Measurements from ENCODE around the gene FEM1B.

GRCh38 chr15:68283401-68283800 lies 5.9 kb downstream of the FEM1B start:
- TF ChIP-seq, protein P1, sequence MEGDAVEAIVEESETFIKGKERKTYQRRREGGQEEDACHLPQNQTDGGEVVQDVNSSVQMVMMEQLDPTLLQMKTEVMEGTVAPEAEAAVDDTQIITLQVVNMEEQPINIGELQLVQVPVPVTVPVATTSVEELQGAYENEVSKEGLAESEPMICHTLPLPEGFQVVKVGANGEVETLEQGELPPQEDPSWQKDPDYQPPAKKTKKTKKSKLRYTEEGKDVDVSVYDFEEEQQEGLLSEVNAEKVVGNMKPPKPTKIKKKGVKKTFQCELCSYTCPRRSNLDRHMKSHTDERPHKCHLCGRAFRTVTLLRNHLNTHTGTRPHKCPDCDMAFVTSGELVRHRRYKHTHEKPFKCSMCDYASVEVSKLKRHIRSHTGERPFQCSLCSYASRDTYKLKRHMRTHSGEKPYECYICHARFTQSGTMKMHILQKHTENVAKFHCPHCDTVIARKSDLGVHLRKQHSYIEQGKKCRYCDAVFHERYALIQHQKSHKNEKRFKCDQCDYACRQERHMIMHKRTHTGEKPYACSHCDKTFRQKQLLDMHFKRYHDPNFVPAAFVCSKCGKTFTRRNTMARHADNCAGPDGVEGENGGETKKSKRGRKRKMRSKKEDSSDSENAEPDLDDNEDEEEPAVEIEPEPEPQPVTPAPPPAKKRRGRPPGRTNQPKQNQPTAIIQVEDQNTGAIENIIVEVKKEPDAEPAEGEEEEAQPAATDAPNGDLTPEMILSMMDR (IDR thresholded peaks at IDR 0.05; ENCODE audit: low read length), result no peak
- no peak for TF ChIP-seq EZH2 (IDR thresholded peaks at IDR 0.05; ENCODE audit: borderline replicate concordance, low read length)

Data from OCI-LY1 (cell line).